Mucosa of descending colon (tissue), 3 donors: ENCODE results near the gene GTPBP6. TPM values are rescaled to one million over a fixed set of nuclear protein-coding genes. Genes with fewer than 3 reads are reported as not detected.

Source experiments
- ATAC-seq: fragments of 200-7000 bp; cut with Tn5 transposase; one replicate; pipeline ENCODE4 v1.9.1; 2020; ENCODE audit warnings: mild to moderate bottlenecking, moderate library complexity
- DNase-seq, 3 donors: peaks; one replicate each; pipeline ENCODE4 v3.0.0-alpha.2; 2020
- H3K36me3 ChIP-seq: fragments of 200-600 bp; one replicate; pipeline ENCODE4 v1.8.0; 2021; ENCODE audit warnings: low read depth, mild to moderate bottlenecking
- H3K4me1 ChIP-seq: fragments of 200-600 bp; one replicate; pipeline ENCODE4 v1.8.0; 2021; ENCODE audit warnings: low read depth, mild to moderate bottlenecking
- H3K4me3 ChIP-seq: fragments of 200-600 bp; one replicate; pipeline ENCODE4 v1.8.0; 2021; ENCODE audit warnings: mild to moderate bottlenecking
- H3K9me3 ChIP-seq: fragments of 200-600 bp; one replicate; pipeline ENCODE4 v1.8.0; 2021; ENCODE audit warnings: mild to moderate bottlenecking
- CTCF ChIP-seq: fragments of 200-600 bp; IDR thresholded peaks from one replicate; pipeline ENCODE4 v1.8.0; 2022; ENCODE audit warnings: antibody characterized with exemption, mild to moderate bottlenecking
- intact Hi-C, 2 donors: fragments of 100-400 bp; cut with DNase I in 1 of 2; cut with micrococcal nuclease in 1 of 2; formaldehyde crosslinking; loops; one replicate each; pipeline versions ENCODE4 v1.11.0 to v1.11.1; 2022; cut with DNase I, micrococcal nuclease
- total RNA-seq, 3 donors: library from RNA; stranded (reverse); fragmentation: NEBNext Ultra II Directional in 2 of 3; extraction: Animal tissue kit (Norgen Biotek cat#: 25700) in 2 of 3; gene quantifications; one replicate each; pipeline versions ENCODE4 v1.2.1 to v1.2.4, GENCODE V29; 2021 to 2023
- donor health status: DM: no; HTN: no; CAD: no; lungs with moderate emphysema.
- donor health status: DM: no; HTN: no; CAD: no.
- donor health status: DM: no; HTN: yes; CAD: no.

Gene GTPBP6
- total RNA-seq, 3 donors from 2014 or later: 49.8 to 55.8 (median 54.1) TPM

GRCh38 chrX:319579-320125 lies 1.1 kb upstream of the GTPBP6 start:
- H3K36me3 ChIP-seq: peaks cover 3% of the 10 kb centered on the region
- ATAC-seq (no peak), DNase-seq (peak; percentile 51 to 78 (median 69))
- H3K4me3 ChIP-seq: peak overlapping the region; percentile 94
- H3K4me1 ChIP-seq: peaks cover 16% of the 10 kb centered on the region
- intact Hi-C loops: no loop called here
- no peaks in the 10 kb centered on the region for H3K9me3 ChIP-seq
- no peak for TF ChIP-seq CTCF

DNA sequence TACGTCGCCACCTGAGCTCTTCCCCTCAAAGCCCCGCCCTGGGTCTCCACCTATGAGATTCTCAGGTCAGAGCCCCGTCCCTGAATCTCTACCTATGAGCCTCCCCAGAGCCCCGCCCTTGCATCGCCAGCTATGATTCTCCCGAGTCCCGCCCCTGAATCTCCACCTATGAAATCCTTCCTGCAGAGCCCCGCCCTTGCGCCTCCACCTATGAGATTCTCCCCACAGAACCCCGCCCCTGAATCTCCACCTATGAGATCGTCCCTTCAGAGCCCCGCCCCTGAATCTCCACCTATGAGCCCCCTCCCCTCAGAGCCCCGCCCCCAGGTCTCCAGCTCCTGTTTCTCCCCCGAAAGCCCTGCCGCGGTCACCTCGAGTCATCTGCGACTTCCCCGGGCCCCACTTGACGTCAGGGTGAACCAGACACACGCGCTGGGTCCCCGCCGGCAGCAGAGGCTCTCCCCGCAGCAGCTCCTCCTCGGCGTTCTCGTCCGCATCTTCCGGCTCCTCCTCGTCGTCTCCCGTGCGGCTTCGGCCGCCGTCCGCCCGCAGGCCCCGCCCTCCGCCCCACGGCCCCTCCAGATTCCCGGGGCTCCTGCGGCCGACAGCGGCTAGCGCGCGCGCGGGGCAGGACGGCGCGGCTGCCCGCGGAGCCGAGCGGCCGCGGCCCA lies 393 bp downstream of the GTPBP6 start:
- Histone ChIP-seq H3K9me3 (no peaks in the 10 kb centered on the region), H3K36me3 (peaks cover 3% of the 10 kb centered on the region), H3K4me3 (peak overlapping the region; percentile 80), H3K4me1 (peaks cover 16% of the 10 kb centered on the region)
- peak; percentile 97 to 100 (median 98) for DNase-seq
- intact Hi-C loops: no loop called here
- TF ChIP-seq CTCF: no peak
- ATAC-seq: peak; percentile 78

- peak in 1 of 3 donors; percentile 17 for DNase-seq
- Histone ChIP-seq H3K4me3 (no peak overlapping the region), H3K36me3 (peaks cover 3% of the 10 kb centered on the region), H3K9me3 (no peaks in the 10 kb centered on the region), H3K4me1 (peaks cover 11% of the 10 kb centered on the region)
- no peak for TF ChIP-seq CTCF
- no peak for ATAC-seq
- intact Hi-C loops: no loop called here
Measured at GRCh38 chrX:317424-318067, 1.1 kb downstream of the GTPBP6 start.

GRCh38 chrX:316351-317325 lies 2.0 kb downstream of the GTPBP6 start:
- Histone ChIP-seq H3K4me1 (peaks cover 9% of the 10 kb centered on the region), H3K36me3 (peaks cover 3% of the 10 kb centered on the region), H3K4me3 (no peak overlapping the region), H3K9me3 (no peaks in the 10 kb centered on the region)
- DNase-seq: peak; percentile 21 to 69 (median 53)
- intact Hi-C loops: no loop called here
- TF ChIP-seq CTCF: no peak
- ATAC-seq: no peak
